ENCODE measurements around the gene SLC26A11. TPM values are rescaled to one million over a fixed set of nuclear protein-coding genes. Genes with fewer than 3 reads are reported as not detected.

Gene SLC26A11
- total and polyA plus RNA-seq, 2 of the 13 experiments (the other 11 are each of a cell fraction or from before 2014, with no cell fraction given): 8.7 to 13.2 TPM

GRCh38 chr17:80195671-80196529 lies 24.3 kb upstream of the SLC26A11 start (continued):
- TF ChIP-seq TFE3 (CRISPR knock-in tag; IDR thresholded peaks at IDR 0.05) (no peak), HOXA3 (CRISPR knock-in tag; IDR thresholded peaks at IDR 0.05) (peak; percentile 46; the same call in 1 of the 2 replicates), CAMTA2 (CRISPR knock-in tag; IDR thresholded peaks at IDR 0.05; ENCODE audit: borderline replicate concordance) (no peak; the same call in 1 of the 2 replicates), THAP7 (CRISPR knock-in tag; IDR thresholded peaks at IDR 0.05) (no peak), MTF2 (CRISPR knock-in tag; IDR thresholded peaks at IDR 0.05; ENCODE audit: borderline replicate concordance) (no peak), JDP2 (CRISPR knock-in tag; IDR thresholded peaks at IDR 0.05; ENCODE audit: borderline replicate concordance) (no peak), ZFX (CRISPR knock-in tag; IDR thresholded peaks at IDR 0.05; ENCODE audit: low read depth) (peak; percentile 15; the same call in 1 of the 2 replicates), ZNF282 (IDR thresholded peaks at IDR 0.05; ENCODE audit: partially characterized antibody) (no peak), ZNF547 (CRISPR knock-in tag; IDR thresholded peaks at IDR 0.05) (no peak; the same call in 1 of the 2 replicates), THAP8 (CRISPR knock-in tag; IDR thresholded peaks at IDR 0.05; ENCODE audit: borderline replicate concordance) (no peak), HMGXB4 (CRISPR knock-in tag; IDR thresholded peaks at IDR 0.05; ENCODE audit: borderline replicate concordance in 1 of 2, low read depth in 1 of 2) (no peak), ZFAT (CRISPR knock-in tag; conservative IDR thresholded peaks at IDR 0.05) (no peak), TP53 (CRISPR knock-in tag; conservative IDR thresholded peaks at IDR 0.05) (no peak), HNRNPH1 (optimal IDR thresholded peaks at IDR 0.05; ENCODE audit: low read depth, low read length) (no peak), ZHX2 (IDR thresholded peaks at IDR 0.05; ENCODE audit: low read depth) (no peak), ZHX2 (CRISPR knock-in tag; IDR thresholded peaks at IDR 0.05; ENCODE audit: borderline replicate concordance) (no peak)

Measured in HepG2 (cell line).